Endothelial cell of coronary artery (primary cell): Measurements from ENCODE around the gene ST3GAL6. TPM values are rescaled to one million over a fixed set of nuclear protein-coding genes. Genes with fewer than 3 reads are reported as not detected.

Experiments
- total RNA-seq: library from RNA; depleted of rRNA; stranded (reverse); fragments of >200 nt; gene quantifications from 2 replicates; pipeline ENCODE4 v1.2.3, GENCODE V29; 2014

The ST3GAL6 gene, protein sequence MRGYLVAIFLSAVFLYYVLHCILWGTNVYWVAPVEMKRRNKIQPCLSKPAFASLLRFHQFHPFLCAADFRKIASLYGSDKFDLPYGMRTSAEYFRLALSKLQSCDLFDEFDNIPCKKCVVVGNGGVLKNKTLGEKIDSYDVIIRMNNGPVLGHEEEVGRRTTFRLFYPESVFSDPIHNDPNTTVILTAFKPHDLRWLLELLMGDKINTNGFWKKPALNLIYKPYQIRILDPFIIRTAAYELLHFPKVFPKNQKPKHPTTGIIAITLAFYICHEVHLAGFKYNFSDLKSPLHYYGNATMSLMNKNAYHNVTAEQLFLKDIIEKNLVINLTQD
- 11.5 and 23.6 TPM in 2 replicates for total RNA-seq

DNA sequence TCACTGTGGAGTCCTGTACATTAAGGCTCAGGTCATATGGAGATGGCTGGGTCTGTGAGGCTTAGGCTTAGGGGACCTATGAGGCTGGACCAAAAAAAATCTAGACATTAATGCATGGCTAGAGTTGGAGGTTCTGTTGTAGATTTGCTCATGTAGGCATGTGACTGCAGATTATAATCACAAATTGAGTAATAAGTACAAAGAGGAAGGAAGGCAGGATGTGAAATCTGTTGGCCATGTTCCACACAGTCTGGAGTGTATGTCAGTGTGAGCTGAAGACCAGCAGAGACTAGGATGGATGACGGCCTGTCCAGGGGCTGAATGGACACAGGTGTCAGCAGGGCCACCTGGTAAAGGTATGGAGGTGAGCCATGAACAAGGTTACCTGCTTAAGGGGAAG is at the start of gene ST3GAL6:
Gene ST3GAL6, plus strand, starts transcription at position 265 of the 400 bp plus-strand sequence. CDS start 5,101 bp downstream, outside the sequence.

Other genes with a start within 250 kb of the ST3GAL6 start
- gene CLDND1, start 240.4 kb upstream of the ST3GAL6 start, total RNA-seq: 74.2 and 124 TPM in 2 replicates
- not detected in 2 replicates for gene GPR15, start 231.4 kb upstream of the ST3GAL6 start, total RNA-seq
- gene CPOX, start 169.7 kb upstream of the ST3GAL6 start, total RNA-seq: 18.9 and 28.7 TPM in 2 replicates
- gene DCBLD2, start 138.4 kb downstream of the ST3GAL6 start, total RNA-seq: 98.2 and 145 TPM in 2 replicates